ENCODE data around the gene MAP3K6.

DNA sequence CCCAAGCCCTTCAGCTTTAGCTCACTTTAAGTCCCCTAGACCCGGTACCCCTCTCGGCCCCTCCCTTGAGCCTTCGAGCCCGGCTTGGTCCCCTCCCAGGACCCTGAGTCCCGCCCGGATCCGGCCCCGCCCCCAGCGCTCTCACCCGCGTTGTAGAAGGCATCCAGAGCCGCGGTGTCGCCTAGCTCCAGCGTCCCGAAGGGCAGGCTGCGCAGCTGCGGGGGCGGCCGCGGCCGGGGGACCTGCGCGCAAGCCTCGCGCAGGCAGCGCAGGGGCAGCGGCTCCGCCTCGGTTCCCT lies 699 bp downstream of the MAP3K6 start:
- TF ChIP-seq SP1 (IDR thresholded peaks at IDR 0.05): no peak
- no peak for TF ChIP-seq FOXM1 (IDR thresholded peaks at IDR 0.05; ENCODE audit: borderline replicate concordance)
- no peak for TF ChIP-seq FOXA1 (IDR thresholded peaks at IDR 0.05)
- no peak for TF ChIP-seq BHLHE40 (IDR thresholded peaks at IDR 0.05; ENCODE audit: borderline replicate concordance)
- no peak for TF ChIP-seq SUZ12 (IDR thresholded peaks at IDR 0.05)
- TF ChIP-seq ZNF384 (IDR thresholded peaks at IDR 0.05): no peak
